ENCODE measurements around the gene LY6G6D.
A peak's percentile ranks its signal among the peaks of the same experiment; 100 is the strongest.
"Not testable (repeated sequence)": the region's sequence is repeated elsewhere in the genome, so short reads cannot be mapped to it uniquely, and the experiment has no call there.

LY6G6D gene

DNA sequence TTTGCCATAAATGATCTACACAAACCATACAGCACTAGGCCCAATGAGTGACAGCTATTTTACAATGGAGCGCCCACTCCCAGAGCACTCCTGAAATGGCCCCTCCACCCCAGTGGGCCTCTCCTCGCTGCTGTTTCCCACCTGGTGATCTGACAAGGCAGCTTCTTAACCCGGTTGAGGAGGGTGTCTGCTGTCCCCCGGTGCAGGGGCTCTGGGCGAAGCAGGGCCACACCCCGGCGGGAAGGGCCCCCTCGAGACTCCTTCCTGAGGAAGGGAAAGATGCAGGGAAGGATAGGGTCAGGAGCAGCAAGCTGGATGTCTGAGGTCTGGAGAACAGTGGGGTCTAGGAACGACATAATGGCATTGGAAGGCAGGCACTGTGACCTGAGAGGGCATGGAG, 22.3 kb upstream of the LY6G6D start:
- FAIRE-seq: no peak

- FAIRE-seq: no peak
These were observed 21.6 kb upstream of the LY6G6D start for GRCh38 chr6:31693535-31693934.

DNA sequence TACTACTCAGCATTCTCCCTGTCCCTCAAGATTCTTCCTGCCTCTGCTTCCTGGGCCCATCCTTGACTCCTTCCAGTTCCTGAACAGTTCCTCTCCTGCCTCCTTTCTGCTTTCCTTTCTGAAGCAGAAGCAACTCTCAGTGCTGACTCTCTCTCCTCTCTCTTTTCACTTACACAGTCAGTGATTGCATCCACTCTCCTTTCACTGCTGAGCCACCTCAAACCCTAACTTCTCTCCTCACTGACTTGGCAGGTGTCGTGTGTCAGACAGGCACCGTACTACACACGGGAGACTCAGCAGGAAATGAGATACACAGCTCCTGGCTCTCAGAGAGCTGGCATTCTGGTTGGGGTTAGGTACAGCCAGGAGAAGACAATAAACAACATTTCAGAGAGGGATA, 17.6 kb upstream of the LY6G6D start:
- FAIRE-seq: no peak

- no peak for FAIRE-seq
These were observed 14.3 kb upstream of the LY6G6D start for GRCh38 chr6:31700740-31701401.

DNA sequence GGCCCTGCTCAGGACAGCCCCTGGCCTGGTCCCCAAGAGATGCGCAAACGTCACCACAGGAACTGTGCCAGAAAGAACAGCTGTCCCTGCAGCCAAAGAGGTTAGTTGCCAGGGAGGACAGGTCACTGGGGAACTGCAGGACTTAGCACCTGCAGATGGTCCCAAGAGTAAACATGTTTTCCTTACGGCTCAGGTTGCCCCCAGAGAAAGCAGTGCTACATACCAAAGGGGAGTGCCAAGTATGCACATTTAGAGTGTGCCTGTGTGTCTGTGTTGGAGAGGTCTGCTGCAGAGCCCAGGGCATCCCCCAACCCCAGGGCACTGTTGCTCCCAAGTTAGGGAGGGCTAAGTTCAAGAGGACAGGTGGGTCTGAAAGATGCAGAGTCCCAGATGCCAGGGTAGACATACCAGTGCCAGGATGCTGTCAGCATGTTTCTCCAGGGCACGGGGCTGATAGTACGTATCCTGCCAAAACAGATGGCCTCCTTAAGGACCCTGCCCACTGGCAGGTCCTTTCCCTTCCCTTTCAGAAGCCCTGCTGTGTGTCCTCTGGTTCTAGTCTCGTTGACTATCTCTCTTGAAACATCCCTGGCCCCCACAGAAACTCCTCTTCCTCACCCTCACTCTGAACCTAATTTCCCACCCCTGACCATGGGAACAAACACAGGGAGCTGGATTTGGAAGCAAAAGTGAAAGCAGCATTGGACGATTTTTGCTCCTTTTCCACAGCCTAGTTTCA, 13.3 kb upstream of the LY6G6D start:
- FAIRE-seq: no peak

GRCh38 chr6:31702405-31702818, 12.7 kb upstream of the LY6G6D start:
- FAIRE-seq: no peak

DNA sequence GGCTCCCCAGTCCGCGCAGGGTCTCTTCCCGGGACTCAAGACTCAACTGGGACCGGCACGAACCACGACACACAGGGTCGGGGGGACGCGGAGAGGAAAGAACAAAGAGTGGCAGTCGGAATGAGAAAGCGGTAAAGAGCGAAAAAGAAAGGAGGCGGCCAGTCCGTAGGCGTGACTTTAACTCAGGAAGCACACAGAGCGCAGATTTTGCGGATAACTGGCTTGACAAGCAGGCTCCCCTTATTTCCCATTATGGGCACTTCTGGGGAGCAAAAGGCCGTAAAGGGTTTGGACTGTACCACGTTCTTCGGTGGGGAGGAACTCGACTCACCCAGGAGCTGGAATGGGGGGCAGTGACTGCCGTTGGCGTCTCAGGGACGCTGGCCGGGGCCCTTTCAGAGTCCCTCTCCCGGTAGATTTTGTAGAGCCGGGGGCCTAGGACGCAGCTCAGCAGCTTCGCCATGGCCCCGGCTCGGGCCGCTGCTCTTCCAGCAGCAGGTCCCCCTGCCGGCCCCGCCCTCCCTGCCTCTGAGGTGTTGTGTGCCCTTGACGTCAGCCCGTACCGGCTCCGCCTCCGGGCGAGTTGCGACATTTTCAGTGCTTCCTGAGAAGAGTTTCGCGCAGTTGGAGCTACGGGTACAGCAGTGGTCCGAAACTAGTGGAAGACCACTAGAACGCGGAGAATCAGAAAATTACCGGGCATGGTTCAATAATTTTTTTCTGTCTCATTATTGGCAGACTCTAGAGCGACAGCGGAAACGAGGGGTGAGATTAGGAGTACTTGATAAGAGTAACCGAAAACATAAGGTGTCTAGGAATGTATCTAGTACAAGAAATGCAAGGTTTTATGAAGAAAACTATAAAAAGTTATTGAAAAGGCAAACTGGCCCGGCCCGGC, 12.1 kb upstream of the LY6G6D start, which contains the start of gene ABHD16A:
Gene ABHD16A, minus strand, starts transcription at position 506 of the 898 bp plus-strand sequence. Its CDS starts 43 bp downstream, at position 463.
- peak; percentile 97 for FAIRE-seq

DNA sequence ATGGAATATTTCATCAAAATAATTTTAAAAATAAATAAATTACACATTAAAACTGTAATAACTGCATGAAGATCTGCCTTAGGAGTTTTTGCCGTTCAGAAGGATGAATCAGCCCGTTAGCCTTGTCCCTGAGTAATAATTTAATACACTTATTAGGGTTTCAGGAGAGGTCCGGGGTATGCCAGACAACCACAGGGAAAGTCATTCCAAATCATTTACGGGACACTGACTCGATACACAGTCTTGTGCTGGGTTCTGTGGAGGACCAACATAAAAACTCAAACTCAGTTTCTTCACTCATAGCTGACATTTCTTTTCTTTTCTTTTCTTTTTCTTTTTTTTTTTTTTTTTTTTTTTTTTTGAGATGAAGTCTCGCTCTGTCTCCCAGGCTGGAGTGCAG, 9.2 kb upstream of the LY6G6D start:
- FAIRE-seq: no peak

GRCh38 chr6:31706599-31706998, 8.5 kb upstream of the LY6G6D start, which contains the start of gene LY6G6F:
Gene LY6G6F, plus strand, starts transcription at chr6:31706866. Its CDS starts 41 bp downstream, at chr6:31706907.
- FAIRE-seq: no peak

DNA sequence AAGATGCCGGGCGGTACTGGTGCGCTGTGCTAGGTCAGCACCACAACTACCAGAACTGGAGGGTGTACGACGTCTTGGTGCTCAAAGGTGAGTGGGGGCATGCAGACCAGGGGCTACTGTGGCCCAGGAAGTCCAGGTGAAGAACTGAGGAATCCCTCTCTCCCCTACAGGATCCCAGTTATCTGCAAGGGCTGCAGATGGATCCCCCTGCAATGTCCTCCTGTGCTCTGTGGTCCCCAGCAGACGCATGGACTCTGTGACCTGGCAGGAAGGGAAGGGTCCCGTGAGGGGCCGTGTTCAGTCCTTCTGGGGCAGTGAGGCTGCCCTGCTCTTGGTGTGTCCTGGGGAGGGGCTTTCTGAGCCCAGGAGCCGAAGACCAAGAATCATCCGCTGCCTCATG, 7.4 kb upstream of the LY6G6D start:
- FAIRE-seq: no peak

DNA sequence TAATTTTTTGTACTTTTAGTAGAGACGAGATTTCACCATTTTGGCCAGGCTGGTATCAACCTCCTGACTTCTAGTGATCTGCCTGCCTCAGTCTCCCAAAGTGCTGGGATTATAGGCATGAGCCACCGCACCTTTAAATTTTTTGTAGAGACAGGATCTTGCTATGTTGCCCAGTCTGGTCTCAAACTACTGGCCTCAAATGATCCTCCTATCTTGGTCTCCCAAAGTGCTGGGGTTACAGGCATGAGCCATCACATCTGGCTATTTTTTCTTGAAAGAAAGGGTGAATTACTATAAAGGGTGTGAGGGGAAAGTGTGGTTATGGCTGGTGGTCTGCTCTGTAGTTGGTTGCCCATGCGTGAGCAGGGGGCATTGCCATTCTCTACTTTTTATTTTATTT, 6.9 kb upstream of the LY6G6D start:
- FAIRE-seq: no peak

- not testable (repeated sequence) for FAIRE-seq
These were observed 6.0 kb upstream of the LY6G6D start for GRCh38 chr6:31709157-31709556.

DNA sequence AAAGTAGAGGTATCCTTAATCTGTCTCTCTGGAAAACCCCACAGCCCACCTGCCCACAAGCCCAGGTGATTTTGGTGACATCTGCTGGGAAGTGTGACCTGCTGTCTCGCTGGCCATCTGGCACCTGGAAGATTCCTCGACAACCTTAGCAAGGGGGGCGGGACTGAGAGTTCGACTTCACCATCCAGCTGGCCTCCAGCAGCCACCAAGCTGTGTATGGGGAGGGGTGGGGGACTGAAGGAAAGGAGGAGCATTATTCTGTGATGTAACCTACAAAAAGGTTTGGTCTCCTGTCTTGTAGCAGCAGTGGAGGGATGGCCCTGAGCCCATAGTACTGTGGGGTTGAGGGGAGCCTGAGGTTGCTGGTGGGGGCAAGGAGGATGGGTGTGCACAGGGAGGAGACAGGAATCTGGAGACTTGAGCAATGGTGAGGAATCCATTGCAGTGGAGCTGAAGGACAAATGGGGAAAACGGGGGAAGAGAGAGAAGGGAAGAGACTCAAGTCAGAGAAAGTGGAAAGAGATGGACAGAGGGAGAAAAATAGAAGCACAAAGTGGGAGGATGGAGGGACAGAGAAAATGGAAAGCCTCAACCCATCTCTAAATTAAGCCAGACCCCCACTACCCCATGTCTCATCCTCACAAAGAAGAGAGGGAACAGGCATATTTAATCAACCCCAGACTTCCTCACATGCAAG, 4.5 kb upstream of the LY6G6D start:
- FAIRE-seq: no peak

DNA sequence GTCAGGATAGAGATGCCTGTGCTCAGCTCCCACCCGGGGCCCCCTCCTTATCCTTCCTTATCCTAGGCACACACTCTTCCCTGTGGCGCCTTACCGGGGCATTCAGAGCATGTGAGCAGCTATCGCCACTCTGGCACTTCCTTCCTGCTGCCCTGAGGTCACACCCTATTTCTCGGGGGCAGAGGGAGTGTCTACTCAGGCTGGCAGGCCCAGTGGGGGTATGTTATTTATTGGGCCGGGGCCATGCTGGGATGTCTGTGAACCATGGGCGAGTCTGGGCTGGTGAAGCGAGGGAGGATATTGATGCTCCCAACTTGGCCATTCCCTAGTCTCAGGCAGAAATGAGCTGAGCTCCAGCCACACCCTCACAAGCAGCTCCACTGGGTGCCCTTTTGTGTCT, 3.9 kb upstream of the LY6G6D start:
- no peak for FAIRE-seq

GRCh38 chr6:31712296-31712695, 2.9 kb upstream of the LY6G6D start:
- FAIRE-seq: no peak

- FAIRE-seq: no peak
These were observed 1.7 kb upstream of the LY6G6D start for GRCh38 chr6:31713465-31713864.

DNA sequence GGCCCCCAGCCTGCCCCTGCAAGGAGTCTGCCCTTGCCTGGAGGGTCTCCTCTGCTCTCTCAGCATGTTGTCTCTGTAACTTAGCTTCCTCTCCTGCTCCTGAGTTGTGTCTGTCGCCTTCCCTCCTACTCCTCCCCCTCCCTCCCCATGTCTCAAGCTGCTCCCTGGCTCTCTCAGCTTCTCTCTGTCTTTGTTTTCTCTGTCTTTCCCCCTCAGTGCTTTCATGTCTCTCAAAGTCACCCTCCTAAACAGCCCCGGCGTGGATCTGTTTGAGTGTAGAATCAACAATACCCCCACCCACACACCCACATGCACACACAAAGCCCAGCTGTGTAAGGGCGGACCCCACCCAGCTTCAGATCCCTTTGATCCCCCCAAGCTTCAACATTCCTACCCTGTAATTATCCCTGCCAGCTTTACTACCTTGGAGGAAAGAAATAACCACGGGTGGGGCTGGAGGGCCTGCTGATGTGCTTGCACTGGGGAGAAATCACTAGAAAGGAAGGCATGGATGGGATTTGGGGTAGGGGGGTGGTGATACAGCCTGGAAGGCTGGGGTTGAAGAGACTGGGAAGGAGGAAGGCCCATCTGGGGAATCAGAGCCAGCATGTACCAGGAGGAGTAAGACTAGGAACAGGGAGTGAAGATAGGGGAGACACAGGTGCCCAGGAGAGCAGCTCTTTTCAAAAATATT, 1.0 kb upstream of the LY6G6D start:
- FAIRE-seq: no peak

GRCh38 chr6:31717499-31718222, 2.5 kb downstream of the LY6G6D start:
- no peak for FAIRE-seq

GRCh38 chr6:31718265-31718664, 3.1 kb downstream of the LY6G6D start:
- FAIRE-seq: no peak

DNA sequence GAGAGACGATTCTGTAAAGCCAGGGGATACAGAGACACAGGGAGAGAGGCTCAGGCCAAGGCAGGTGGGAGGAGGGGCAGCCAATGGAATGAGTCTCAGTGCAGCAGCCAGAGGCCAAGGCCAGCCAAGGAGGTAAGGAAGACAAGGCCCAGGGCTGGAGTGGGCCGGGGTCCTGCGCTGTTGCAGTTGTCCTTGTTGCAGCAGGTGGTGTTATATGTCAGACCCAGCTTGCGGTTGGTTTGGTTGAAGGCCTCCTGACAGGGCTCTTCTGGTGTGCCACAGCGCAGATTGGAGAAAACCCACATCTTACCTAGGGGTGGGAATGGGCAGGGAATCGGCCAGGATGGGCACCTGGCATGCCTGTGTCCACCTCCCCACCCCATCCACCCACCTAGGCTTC, 3.9 kb downstream of the LY6G6D start:
- FAIRE-seq: no peak

- no peak for FAIRE-seq
These were observed 5.1 kb downstream of the LY6G6D start for GRCh38 chr6:31720196-31720770.
